Activated CD4-positive, alpha-beta T cell treated with anti-CD3 and anti-CD28 coated beads for 1 hour (primary cell): ENCODE data around the gene EIF4G3.
"Not testable (repeated sequence)": the region's sequence is repeated elsewhere in the genome, so short reads cannot be mapped to it uniquely, and the experiment has no call there.

Experiments used
- DNase-seq: peaks from one replicate; pipeline ENCODE4 v3.0.0-alpha.2; 2020

EIF4G3 gene, protein sequence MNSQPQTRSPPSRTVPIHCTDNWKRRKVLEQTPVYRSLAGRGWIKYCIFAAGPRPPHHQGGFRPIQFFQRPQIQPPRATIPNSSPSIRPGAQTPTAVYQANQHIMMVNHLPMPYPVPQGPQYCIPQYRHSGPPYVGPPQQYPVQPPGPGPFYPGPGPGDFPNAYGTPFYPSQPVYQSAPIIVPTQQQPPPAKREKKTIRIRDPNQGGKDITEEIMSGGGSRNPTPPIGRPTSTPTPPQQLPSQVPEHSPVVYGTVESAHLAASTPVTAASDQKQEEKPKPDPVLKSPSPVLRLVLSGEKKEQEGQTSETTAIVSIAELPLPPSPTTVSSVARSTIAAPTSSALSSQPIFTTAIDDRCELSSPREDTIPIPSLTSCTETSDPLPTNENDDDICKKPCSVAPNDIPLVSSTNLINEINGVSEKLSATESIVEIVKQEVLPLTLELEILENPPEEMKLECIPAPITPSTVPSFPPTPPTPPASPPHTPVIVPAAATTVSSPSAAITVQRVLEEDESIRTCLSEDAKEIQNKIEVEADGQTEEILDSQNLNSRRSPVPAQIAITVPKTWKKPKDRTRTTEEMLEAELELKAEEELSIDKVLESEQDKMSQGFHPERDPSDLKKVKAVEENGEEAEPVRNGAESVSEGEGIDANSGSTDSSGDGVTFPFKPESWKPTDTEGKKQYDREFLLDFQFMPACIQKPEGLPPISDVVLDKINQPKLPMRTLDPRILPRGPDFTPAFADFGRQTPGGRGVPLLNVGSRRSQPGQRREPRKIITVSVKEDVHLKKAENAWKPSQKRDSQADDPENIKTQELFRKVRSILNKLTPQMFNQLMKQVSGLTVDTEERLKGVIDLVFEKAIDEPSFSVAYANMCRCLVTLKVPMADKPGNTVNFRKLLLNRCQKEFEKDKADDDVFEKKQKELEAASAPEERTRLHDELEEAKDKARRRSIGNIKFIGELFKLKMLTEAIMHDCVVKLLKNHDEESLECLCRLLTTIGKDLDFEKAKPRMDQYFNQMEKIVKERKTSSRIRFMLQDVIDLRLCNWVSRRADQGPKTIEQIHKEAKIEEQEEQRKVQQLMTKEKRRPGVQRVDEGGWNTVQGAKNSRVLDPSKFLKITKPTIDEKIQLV (N-terminal part only)

DNA sequence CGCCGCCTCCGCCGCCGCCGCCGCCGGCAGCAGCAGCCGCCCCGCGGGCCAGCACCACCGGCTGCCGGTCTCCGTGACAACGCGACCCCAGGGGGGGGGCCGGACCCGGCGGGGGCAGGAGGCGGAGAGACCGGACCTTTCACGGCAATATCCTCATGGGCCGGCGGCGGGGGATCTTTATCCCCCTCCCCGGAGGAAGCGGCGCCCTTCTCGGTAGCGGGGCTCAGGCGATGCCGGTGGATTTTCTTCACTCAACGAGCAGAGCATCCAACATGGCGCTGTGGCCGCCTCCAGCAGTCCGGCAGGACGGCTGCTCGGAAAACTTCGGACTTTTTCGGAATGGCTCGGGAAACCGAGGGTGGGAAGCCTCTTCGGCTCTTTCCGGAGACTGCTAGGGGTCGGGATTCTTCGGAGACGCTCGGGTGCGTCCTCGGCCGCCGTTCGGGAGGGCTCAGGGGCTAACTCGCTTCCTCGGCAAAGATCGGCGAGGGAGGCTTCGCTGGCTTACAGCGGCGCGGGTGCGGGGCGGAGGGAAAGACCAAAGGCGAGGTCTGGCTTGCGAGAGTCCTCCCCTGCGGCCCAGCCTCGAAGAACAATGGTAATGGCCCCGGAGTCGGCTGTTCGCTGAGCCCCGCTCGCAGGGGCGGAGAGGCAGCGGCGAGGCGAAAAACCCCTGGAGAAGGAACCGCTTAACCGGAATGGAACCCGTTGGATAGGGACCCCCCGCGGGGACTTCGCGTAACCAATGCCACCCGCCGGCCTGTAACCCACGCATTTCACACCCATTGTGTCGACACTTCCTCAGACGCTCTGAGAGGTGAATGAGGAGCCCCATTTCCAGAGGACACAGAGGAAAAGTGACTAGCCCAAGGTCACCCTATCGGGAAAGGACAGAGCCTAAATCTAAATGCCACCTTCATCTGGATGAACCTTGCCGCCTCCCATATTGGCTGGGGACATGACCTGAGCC lies at the start of gene EIF4G3:
TSS of gene EIF4G3 (minus strand) at position 312 of the 970 bp plus-strand sequence. CDS start 174,155 bp downstream, outside the sequence.
- DNase-seq = peak; percentile 96

DNA sequence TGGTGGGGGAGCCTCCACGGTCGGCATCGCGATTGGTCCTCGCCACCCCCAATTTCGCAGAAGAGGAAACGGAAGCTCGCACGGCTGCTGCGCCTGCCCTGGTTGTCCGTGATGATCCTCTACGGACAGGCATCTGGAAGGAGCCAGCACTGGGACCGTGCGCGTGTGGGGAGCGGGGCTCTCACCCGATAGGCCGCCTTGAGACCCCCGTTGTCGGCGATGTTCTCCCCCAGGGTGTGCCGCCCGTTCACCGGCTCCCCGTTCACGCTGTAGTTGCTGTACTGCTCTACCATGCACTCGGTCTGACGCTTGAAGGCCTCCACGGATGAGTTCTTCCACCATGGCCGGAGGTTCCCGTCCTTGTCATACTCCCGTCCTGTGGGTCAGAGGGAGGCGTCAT lies 48.4 kb upstream of the EIF4G3 start:
- no peak for DNase-seq

DNA sequence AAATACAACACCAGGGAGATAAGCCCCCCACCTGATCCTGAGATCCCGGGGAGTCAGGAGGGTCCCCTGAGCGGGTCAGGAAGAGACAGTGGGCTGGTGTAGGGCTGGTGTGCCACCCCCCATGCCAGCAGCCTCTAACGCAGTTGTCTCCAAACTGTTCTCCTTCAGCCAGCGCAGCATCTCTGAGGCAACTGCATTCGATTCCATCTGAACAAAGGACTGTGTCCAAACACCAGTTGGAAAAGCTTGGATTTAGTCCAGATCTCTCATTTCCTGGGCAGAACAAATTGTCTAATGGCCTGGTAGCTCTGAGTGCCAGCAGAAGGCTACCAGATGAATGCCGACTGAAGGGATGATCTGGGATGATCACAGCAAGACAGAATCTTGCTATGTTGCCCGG lies 44.1 kb upstream of the EIF4G3 start:
- DNase-seq = no peak

DNA sequence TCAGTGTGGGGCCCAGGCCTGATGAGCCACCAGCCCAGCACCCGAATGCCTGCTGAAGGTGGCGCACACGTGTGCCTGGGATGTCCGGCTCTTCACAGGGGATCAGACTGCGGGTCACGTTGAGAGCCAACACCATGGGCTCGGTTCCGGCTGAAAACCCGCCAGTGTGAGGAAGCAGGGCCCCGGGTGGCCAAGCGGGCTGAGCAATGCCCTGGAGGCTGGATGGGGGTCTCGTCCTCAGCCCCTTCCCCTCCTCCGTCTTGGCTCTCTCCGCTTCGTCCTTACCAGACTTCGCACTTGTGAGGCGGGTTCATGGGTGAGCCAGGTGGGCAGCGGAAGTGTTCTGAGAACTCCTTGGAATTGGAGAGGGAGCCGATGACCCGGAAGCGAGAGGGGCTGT lies 43.0 kb upstream of the EIF4G3 start:
- no peak for DNase-seq

DNA sequence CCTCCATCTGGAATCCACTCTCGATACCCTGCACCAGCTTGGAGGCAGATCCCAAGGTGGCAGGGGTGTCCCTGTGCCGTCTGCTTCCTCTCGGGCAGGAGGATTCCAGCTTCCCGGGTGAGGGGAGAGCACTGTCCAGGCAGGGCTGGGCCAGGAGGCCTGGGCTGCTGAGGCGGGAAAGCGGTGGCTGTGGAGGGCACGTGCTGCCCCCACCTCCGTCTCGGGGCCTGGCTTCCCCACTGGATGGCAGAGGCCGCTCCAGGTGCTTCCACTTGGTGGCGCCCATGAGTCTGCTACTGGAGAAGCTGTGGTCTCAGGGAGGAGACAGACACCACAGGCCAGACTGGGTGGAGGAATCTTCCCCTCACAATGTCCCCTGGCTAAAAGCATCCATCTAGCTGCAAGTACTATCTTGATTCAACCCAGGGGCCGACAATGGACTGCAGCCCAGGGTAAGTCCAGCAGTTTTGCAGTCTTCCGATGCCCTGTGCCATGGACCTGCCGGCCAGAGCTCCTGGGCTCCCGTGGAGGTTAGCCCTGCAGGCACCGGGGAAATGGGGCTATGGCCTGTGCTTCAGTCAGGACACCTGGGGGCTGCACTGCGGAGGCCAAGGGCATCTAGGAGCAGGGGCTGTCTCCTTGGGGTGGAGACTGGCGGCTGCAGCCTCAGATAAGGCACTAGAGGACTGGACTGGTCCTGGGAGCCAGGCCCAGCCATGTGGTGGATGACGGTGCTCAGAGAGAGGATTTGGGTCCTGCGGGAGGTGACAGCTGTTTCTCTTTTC lies 41.3 kb upstream of the EIF4G3 start:
- no peak for DNase-seq

DNA sequence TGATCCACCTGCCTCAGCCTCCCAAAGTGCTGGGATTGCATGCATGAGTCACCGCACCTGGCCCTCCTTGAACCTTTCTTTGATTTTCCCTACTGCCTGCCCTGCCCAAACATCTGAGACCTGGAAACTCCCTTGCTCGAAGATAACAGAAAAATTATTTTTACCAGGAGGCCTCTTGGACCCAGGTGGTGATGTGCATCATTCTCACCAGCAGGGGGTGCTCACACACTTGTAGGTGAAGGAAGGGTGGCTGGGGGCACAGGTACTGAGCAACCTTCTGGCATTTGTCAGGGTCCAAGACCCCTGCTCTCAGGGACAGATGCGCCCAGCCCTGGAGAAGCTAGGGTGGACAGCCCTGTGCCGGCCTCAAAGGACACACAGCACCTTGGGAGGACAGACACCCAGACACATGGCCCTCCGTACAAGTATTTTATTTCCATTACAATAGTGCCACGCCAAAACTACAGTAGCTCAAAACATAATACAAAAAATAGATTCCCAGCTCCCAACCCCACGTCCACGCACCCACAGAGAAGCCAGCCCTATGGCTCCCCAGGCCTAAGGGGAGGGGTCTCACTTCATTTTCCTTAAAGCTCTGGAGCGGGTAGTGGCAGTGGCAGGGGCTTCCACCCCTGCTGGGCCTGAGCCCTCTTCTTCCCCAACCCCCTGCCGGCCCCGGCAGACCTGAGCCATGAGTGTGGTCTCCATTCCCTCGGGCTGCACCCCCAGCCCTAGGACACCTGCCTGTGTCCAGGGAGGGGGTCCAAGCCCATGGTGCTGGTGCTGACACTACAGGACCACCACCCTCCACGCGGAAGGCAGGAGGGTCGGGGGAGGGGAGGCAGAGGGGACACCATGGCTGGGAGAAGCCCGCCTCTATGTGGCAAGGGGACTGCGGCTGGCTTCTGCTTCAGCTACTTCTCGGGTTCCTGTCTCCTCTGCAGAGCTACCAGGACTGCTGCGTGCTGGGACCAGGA lies 40.4 kb upstream of the EIF4G3 start:
- peak; percentile 47 for DNase-seq

DNA sequence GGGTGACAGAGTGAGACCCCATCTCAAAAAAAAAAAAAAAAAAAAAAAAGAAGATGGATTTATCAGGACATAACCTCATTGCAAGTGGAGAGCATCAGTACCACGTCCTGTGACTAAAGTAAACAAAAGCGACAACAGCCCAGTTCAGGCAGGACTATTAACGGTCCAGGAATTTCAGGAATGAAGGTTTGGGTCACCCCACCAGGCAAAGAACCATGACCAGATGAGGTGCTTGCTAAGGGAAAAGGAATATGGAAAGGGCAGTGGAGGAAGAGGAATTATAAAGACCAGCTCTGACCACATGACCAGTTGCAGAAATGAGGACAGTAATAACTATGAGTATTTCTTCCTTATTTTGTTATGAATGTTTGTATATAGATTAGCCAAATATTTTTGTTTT lies 35.4 kb upstream of the EIF4G3 start:
- no peak for DNase-seq

DNA sequence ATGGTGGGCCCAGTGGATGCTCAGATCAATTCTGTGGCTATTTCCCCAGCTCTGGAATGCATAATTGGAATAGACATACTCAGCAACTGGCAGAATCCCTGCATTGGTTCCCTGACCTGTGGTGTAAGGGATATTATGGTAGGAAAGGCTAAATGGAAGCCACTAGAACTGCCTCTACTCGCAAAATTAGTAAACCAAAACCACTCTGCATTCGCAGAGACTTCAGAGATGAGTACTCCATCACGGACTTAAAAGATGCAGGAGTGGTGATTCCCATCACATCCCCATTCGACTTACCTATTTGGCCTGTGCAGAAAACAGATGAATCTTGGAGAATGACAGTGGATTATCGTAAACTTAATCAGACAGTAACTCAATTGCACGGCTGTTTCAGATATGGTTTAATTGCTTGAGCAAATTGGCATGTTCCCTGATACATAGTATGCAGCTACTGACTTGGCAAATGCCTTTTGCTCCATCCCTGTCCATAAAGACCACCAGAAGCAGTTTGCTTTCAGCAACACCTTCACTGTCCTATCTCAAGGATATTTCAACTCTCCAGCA lies 31.5 kb upstream of the EIF4G3 start:
- DNase-seq = not testable (repeated sequence)

DNA sequence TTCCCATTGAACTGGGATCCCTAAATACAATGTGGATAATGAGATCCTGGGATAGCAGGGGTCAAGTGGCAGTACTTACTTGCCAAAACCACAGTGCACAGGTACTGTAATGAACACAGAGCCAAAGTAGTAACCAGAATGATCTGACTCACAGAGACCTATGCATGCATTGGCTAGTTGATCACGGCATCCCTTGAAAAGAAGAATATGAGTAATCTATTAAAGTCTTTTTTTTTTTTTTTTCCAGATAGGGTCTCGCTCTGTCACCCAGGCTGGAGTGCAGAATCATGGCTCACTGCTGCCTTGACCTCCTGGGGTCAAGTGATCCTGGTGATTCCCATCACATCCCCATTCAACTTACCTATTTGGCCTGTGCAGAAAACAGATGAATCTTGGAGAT lies 29.4 kb upstream of the EIF4G3 start:
- no peak for DNase-seq

DNA sequence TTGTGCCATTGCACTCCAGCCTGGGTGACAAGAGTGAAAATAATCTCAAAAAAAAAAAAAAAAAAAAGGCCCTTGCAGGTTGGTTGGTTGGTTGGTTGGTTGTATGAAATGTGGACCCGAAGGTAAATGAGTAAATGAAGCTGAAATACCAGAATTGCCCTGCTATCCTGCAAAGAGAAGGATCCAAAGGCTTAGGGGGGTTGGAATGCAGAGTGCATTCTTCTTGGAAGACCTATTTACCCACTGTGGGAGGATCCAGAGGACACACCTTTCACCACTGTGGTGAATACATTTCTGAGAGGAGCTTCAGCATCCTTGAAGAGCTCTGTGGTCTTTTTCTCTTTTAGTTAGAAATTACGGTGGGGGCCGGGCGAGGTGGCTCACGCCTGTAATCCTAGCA lies 28.7 kb upstream of the EIF4G3 start:
- no peak for DNase-seq

DNA sequence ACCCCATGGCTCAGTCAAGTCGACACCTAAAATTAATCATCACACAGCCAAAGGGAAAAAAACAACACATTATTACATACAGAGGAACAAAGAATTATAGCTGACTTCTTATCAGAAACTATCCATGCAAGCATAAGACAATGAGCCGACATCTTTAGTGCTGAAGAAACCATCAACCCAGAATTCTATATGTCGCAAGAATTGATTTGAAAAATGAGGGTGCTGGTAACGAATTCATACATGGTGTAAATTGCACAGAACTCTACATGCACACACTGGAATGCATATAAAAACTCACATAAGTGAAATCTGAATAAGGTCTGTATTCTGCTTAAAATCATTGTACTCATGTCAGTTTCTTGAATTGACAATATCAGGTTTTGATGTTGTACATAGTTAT lies 25.0 kb upstream of the EIF4G3 start:
- DNase-seq = no peak

DNA sequence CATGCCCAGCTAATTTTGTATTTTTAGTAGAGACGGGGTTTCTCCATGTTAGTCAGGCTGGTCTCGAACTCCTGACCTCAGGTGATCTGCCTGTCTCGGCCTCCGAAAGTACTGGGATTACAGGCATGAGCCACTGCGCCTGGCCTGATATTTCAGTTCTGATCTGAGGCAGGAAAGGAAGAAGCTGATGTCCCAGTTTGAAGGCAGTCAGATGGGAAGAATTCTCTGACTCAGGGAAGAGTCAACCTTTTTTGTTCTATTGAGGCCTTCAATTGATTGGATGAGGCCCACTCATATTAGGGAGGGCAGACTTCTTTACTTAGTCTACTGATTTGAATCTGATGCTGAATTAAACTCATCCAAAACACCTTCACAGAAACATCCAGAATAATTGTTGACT lies 24.5 kb upstream of the EIF4G3 start:
- not testable (repeated sequence) for DNase-seq

DNA sequence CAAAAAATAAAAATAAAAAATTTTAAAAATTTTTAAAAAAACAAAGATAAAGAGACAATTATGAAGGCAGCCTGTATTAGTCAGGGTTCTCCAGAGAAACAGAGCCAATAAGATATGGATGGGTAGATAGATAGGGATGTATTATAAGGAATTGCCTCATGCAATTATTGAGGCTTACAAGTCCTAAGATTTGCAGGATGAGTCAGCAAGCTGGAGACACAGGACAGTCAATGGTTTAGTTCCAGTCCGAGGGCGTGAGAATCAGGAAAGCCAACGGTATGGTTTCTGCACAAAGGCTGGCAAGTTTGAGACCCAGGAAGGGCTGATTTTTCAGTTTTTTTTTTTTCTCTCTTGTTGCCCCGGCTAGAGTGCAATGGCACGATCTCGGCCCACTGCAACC lies 24.1 kb upstream of the EIF4G3 start:
- DNase-seq = no peak

DNA sequence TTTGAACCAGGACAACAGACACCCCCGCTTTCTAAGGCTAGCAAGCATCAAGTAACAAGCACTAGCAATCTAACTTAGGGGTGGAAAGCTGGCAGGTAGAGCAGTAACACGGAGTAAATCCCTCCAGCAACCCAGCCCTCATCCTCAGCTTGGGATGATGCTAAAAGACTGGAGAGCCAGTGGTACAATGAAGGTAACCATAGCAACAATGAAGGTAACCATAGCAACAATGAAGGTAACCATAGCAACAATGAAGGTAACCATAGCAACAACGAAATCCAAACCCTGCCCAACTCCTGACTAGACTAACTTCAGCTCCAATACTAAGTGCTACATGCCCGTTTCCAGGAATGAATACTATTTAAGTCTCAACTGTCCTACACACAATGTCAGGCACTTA lies 22.2 kb upstream of the EIF4G3 start:
- no peak for DNase-seq

DNA sequence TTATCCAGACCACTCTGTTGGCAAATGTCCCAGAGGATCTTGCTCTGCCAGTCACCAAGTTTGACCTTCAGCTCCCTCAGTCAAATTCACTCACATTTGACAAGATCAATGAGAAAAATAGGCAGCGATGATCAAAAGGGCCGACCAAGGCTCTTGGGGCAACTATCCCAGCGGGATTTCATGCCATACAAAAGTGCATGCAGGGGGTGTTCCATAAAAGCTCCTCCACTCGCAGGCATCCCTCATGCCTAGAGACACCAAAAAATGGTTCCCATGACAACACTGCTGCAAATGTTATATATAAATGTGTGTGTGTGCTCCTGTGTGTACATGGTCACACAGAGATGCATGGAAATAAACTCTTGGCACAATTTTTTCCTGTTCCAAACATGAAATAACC lies 16.2 kb upstream of the EIF4G3 start:
- no peak for DNase-seq

DNA sequence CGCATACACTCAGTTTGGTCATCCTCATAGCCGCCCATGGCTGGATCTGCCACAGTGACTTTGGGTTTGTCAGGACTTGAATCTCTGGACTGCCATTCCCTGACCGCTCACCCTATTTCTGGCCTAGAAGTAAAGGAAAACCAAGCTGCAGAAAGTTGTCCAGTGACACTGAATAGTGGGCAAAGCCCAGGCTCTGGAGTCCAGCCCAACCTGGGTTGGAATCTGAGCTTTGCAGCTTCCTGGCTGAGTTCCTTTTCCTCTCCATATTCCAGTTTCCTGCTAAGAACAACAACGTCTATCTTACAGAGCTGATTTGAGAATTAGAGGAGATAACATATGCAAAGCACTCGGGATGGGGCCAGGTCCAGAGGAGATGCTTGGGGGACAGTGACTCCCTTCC lies 15.6 kb upstream of the EIF4G3 start:
- no peak for DNase-seq

DNA sequence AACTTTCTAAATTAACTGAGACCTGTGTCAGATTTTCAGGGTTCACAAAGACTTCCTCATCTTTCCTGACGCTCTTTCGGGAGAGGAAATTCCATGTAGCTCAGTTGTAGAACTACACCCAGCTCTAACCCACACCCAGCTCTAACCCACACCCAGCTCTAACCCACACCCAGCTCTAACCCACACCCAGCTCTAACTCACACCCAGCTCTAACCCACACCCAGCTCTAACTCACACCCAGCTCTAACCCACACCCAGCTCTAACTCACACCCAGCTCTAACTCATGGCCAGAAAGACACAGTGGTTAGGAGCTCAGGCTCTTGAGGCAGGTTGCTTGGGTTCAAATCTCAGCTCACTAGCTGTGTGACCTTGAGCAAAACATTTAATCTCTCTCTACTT lies 14.1 kb upstream of the EIF4G3 start:
- not testable (repeated sequence) for DNase-seq

DNA sequence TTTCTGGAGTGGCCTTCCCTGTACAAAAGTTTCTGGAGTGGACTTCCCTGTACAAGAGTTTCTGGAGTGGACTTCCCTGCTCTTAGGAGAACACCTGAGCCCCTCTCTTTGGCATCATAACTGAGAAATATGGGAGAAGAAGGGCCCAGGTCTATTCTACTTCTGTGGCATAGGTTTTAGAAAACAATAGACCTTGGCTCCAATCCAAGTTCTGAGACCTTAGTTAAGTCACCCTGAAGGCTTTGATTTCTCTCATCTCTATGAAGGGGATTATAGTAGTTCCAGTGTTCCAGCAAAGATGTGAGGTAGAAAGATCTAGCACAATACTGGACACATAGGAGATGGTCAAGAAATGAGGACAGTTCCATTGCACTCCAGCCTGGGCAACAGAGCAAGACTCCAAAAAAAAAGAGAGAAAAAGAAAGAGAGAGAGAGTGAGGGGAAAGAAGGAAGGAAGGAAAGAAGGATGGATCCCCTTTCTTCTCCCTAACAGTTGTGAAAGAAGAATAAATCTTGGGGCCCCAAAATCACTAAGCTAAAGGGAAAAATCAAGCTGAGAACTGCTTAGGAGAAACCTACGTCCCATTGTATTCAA lies 13.3 kb upstream of the EIF4G3 start:
- no peak for DNase-seq

DNA sequence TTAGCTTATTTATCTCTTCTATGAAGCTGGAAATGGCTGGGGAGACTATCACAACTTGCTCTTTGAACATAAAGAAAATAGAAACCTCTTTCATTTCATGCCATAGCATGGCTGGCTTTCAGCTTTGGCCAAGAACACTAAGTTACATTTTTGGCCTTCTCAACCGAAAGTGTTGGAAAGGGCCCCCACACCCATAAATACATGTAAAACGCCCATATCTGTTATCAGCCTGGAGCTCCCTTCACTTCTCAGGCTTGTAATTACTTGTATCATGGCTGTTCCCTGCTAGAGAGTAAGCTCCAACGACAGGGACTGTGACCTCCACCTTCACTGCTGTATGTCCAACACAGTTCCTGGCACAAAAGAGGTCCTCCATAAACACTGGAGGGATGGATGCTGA lies 12.7 kb upstream of the EIF4G3 start:
- no peak for DNase-seq
